ENCODE results near the gene ERC1.

Gene ERC1

GRCh38 chr12:1122786-1123185, 131.8 kb downstream of the ERC1 start:
- Histone ChIP-seq H3K4me1 (ENCODE audit: low read depth, poor library complexity, severe bottlenecking) (peaks cover 88% of the 10 kb centered on the region), H4K20me1 (ENCODE audit: insufficient read depth) (no peaks in the 10 kb centered on the region), H3K79me2 (ENCODE audit: insufficient read depth, low read depth) (no peaks in the 10 kb centered on the region; the same call in 1 of the 2 replicates), H3K9ac (no peak overlapping the region), H3K4me3 (IDR thresholded peaks at IDR 0.05; ENCODE audit: insufficient read depth, low read depth, low read length) (no peak overlapping the region), H3K27ac (no peak overlapping the region), H3K4me2 (0 out of 2 replicates have a peak overlapping the region, but pooled peaks have one; percentile 2), H3K36me3 (ENCODE audit: insufficient read depth) (no peaks in the 10 kb centered on the region), H3K27me3 (ENCODE audit: insufficient read depth, low read depth) (no peaks in the 10 kb centered on the region), H2AFZ (ENCODE audit: low read depth) (no peak overlapping the region)
- no peak for TF ChIP-seq CTCF (conservative IDR thresholded peaks at IDR 0.05; ENCODE audit: low read depth, low read length)

- Histone ChIP-seq H3K9ac (peak overlapping the region; percentile 45), H3K4me3 (IDR thresholded peaks at IDR 0.05; ENCODE audit: insufficient read depth, low read depth, low read length) (no peak overlapping the region), H3K4me1 (ENCODE audit: low read depth, poor library complexity, severe bottlenecking) (peaks cover 88% of the 10 kb centered on the region), H3K4me2 (peak overlapping the region; percentile 70), H4K20me1 (ENCODE audit: insufficient read depth) (no peaks in the 10 kb centered on the region), H2AFZ (ENCODE audit: low read depth) (no peak overlapping the region), H3K27me3 (ENCODE audit: insufficient read depth, low read depth) (no peaks in the 10 kb centered on the region), H3K36me3 (ENCODE audit: insufficient read depth) (no peaks in the 10 kb centered on the region), H3K27ac (peak overlapping the region; percentile 81), H3K79me2 (ENCODE audit: insufficient read depth, low read depth) (peaks cover 8% of the 10 kb centered on the region; the same call in 1 of the 2 replicates)
- no peak for TF ChIP-seq CTCF (conservative IDR thresholded peaks at IDR 0.05; ENCODE audit: low read depth, low read length)
Measured at GRCh38 chr12:1126091-1126490, 135.1 kb downstream of the ERC1 start.

- Histone ChIP-seq H3K27ac (no peak overlapping the region), H3K36me3 (ENCODE audit: insufficient read depth) (no peaks in the 10 kb centered on the region), H3K4me3 (IDR thresholded peaks at IDR 0.05; ENCODE audit: insufficient read depth, low read depth, low read length) (no peak overlapping the region), H3K9ac (no peak overlapping the region), H4K20me1 (ENCODE audit: insufficient read depth) (no peaks in the 10 kb centered on the region), H3K79me2 (ENCODE audit: insufficient read depth, low read depth) (peaks cover 8% of the 10 kb centered on the region; the same call in 1 of the 2 replicates), H2AFZ (ENCODE audit: low read depth) (no peak overlapping the region), H3K27me3 (ENCODE audit: insufficient read depth, low read depth) (no peaks in the 10 kb centered on the region), H3K4me2 (no peak overlapping the region), H3K4me1 (ENCODE audit: low read depth, poor library complexity, severe bottlenecking) (peaks cover 96% of the 10 kb centered on the region)
- TF ChIP-seq CTCF (conservative IDR thresholded peaks at IDR 0.05; ENCODE audit: low read depth, low read length), result no peak
Measured at GRCh38 chr12:1127021-1127420, 136.0 kb downstream of the ERC1 start.

- H3K36me3 ChIP-seq (ENCODE audit: insufficient read depth), result no peaks in the 10 kb centered on the region
- H3K4me2 ChIP-seq, result peak overlapping the region; percentile 34; the same call in 1 of the 2 replicates
- H4K20me1 ChIP-seq (ENCODE audit: insufficient read depth), result no peaks in the 10 kb centered on the region
- H2AFZ ChIP-seq (ENCODE audit: low read depth), result no peak overlapping the region
- H3K27ac ChIP-seq, result peak overlapping the region; percentile 88; the same call in 1 of the 2 replicates
- peaks cover 100% of the 10 kb centered on the region for H3K4me1 ChIP-seq (ENCODE audit: low read depth, poor library complexity, severe bottlenecking)
- TF ChIP-seq CTCF (conservative IDR thresholded peaks at IDR 0.05; ENCODE audit: low read depth, low read length), result no peak
- H3K27me3 ChIP-seq (ENCODE audit: insufficient read depth, low read depth), result no peaks in the 10 kb centered on the region
- no peak overlapping the region for H3K4me3 ChIP-seq (IDR thresholded peaks at IDR 0.05; ENCODE audit: insufficient read depth, low read depth, low read length)
- H3K79me2 ChIP-seq (ENCODE audit: insufficient read depth, low read depth), result peaks cover 22% of the 10 kb centered on the region
- no peak overlapping the region for H3K9ac ChIP-seq
Measured at GRCh38 chr12:1130164-1130563, 139.1 kb downstream of the ERC1 start.
